ENCODE measurements around the gene NTNG2. TPM values are rescaled to one million over a fixed set of nuclear protein-coding genes. Genes with fewer than 3 reads are reported as not detected.

Gene NTNG2
- total RNA-seq, 1 donor, result 2.4 TPM

DNA sequence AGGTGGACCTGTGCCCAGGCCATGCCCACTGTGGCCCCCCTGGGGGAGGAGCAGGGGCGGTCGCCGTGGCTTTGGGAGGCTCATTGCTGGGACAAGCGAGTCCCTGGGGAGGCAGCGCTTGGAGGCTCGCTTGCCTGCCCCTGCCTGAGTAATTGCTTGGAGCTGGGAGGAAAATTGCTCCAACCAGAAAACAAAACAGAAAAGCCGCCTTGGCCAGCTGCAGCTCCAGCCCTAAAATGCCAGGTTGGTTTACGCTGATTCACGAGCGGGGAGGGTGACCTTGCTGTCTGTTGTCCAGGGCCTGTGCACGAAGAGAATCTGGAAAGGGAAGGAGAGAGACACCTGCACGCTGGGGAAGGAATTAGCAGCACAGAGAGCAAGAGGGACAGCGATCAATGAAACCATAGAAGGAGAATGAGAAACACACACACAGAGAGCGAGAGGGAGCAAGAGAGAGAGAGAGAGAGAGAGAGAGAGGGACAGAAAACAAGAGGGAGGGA, 25.3 kb downstream of the NTNG2 start:
- H3K4me3 ChIP-seq (ENCODE audit: low read depth, low read length), result no peak overlapping the region
- TF ChIP-seq, protein P1, sequence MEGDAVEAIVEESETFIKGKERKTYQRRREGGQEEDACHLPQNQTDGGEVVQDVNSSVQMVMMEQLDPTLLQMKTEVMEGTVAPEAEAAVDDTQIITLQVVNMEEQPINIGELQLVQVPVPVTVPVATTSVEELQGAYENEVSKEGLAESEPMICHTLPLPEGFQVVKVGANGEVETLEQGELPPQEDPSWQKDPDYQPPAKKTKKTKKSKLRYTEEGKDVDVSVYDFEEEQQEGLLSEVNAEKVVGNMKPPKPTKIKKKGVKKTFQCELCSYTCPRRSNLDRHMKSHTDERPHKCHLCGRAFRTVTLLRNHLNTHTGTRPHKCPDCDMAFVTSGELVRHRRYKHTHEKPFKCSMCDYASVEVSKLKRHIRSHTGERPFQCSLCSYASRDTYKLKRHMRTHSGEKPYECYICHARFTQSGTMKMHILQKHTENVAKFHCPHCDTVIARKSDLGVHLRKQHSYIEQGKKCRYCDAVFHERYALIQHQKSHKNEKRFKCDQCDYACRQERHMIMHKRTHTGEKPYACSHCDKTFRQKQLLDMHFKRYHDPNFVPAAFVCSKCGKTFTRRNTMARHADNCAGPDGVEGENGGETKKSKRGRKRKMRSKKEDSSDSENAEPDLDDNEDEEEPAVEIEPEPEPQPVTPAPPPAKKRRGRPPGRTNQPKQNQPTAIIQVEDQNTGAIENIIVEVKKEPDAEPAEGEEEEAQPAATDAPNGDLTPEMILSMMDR (IDR thresholded peaks at IDR 0.05; ENCODE audit: insufficient read depth, low read length), result no peak
- no peak for DNase-seq (ENCODE audit: low read depth)

DNA sequence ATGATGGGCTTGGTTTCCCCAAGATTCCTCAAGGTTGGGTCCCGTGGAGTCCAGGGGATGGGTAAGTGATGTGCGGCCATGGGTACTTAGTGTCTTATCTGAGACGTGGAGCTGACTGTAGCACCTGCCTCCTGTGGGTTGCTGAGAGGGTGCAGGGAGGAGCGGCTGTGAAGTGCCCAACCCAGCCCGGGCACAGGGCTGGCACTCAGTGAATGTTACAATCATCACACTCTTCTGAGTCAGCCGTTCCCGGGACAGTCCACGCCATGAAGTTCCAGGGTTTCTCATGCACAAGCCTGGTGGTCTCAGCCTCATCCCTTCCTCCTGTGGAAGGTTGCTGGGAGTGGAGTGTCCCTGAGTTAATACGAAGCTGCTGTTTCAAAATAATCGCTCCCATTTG, 29.1 kb downstream of the NTNG2 start:
- no peak overlapping the region for H3K4me3 ChIP-seq (ENCODE audit: low read depth, low read length)
- TF ChIP-seq, protein P1 (IDR thresholded peaks at IDR 0.05; ENCODE audit: insufficient read depth, low read length), result no peak
- no peak for DNase-seq (ENCODE audit: low read depth)

DNA sequence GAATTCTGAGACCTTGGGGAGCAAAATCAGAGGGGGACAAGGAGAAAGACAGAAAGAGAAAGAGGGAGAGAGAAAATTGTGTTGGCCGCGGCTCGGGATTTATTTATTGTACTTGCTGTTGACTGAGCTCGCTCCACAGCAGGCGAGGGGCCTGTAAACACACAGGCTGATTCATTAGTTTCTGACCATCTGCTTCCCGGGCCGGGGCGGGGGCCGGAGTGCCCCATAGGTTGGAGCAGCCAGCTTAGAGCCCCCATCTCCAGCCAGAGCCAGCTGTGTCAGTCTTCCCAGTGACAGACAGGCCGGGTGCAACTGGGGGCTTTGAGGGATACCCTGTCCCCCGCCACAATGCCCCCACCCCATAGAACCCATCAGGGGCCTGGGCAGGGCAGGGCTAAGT, 30.9 kb downstream of the NTNG2 start:
- H3K4me3 ChIP-seq (ENCODE audit: low read depth, low read length), result no peak overlapping the region
- no peak for DNase-seq (ENCODE audit: low read depth)
- TF ChIP-seq, protein P1 (IDR thresholded peaks at IDR 0.05; ENCODE audit: insufficient read depth, low read length), result no peak

DNA sequence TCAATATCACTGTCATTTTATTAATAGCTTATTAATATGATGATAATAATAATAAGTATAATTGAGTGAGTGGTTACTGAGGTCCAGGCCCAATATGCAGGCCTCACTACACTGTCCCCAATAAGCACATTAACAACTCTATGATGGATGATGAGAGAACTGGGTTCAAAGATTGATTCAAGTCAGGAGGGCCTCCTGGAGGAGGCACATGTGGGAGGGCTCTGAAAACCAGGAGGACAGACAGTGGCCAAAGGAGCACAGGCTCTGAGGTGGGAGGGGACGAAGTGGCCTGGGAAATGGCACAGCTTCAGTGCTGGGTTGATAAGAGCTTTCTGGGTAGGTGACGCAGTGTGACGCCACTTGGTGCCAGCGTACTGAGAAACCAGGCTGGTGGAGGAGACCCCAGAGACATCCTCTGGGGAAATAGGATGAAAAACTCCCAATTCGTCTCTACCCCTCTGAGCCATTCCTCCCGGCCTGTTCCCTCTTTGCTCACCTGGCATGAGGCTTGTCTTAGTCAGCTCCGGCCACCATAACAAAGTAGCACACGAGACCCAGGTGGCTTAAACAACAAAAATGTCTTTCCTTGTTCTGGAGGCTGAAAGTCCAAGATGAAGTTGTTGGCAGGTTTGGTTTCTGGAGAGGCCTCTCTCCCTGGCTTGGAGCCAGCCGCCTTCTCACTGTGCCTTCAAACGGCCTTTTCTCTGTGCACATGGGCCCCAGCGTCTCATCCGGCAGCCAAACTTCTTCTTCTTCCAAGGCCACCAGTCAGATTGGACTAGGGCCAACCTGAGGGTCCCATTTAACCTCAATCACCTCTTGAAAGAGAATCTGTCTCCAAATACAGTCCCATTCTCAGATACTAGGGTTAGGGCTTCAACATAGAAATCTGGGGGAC, 31.6 kb downstream of the NTNG2 start:
- no peak for DNase-seq (ENCODE audit: low read depth)
- H3K4me3 ChIP-seq (ENCODE audit: low read depth, low read length), result no peak overlapping the region
- TF ChIP-seq, protein P1 (IDR thresholded peaks at IDR 0.05; ENCODE audit: insufficient read depth, low read length), result no peak

DNA sequence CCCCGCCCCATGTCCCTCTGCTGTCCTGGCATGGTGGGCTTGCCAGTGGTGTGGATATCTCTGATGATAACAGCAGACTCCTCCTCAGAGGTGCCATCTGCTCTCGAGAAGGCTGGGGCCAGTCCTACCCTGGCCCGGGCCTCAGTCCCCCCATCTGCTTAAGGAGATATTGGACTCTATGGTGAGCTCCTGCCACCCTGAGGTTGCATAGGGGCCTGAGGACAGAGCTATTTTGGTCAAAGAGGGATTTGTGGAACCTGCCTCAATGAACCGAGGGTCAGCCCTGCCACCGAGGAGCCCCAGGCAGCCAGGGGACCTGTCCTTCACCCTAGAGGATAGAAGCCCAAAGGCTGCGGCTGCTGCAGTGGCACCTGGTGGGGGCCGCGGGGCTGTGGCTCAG, 32.6 kb downstream of the NTNG2 start:
- TF ChIP-seq, protein P1 (IDR thresholded peaks at IDR 0.05; ENCODE audit: insufficient read depth, low read length), result no peak
- DNase-seq (ENCODE audit: low read depth), result no peak
- H3K4me3 ChIP-seq (ENCODE audit: low read depth, low read length), result no peak overlapping the region

DNA sequence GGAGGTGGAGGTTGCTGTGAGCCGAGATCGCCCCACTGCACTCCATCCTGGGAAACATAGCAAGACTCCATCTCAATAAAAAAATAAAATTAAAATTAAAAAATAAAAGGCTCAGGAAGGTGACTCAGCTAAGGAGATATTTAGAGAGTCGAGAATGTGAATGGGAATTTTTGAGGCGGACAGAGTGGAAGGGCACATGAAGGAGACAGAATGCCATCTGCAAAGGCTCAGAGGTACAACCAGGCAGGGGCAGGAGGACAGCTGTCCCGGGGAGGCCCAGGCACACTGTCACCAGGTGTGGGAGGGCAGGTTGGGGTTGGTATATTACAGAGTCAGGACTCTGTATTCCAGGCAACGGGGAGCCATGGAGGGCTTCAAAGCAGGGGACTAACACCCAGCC, 35.5 kb downstream of the NTNG2 start:
- H3K4me3 ChIP-seq (ENCODE audit: low read depth, low read length), result no peak overlapping the region
- DNase-seq (ENCODE audit: low read depth), result no peak
- TF ChIP-seq, protein P1 (IDR thresholded peaks at IDR 0.05; ENCODE audit: insufficient read depth, low read length), result no peak
